ENCODE measurements around the gene MTURN. TPM values are rescaled to one million over a fixed set of nuclear protein-coding genes. Genes with fewer than 3 reads are reported as not detected.

MTURN gene
- total and polyA plus RNA-seq, 2 donors (not counting 3 experiments of a cell fraction or from before 2014, with no cell fraction given): 4.9 to 6.6 TPM

GRCh38 chr7:30201161-30201666 lies 66.4 kb downstream of the MTURN start:
- H3K4me1 ChIP-seq (ENCODE audit: control insufficient read depth, extremely low read depth, insufficient read depth, low read length): no peaks in the 10 kb centered on the region
- H2AFZ ChIP-seq (ENCODE audit: low read depth, low read length): no peak overlapping the region
- no peaks in the 10 kb centered on the region for H3K79me2 ChIP-seq (ENCODE audit: control insufficient read depth, insufficient read depth, low read length)
- H3K9me3 ChIP-seq (replicated peaks; ENCODE audit: control insufficient read depth, insufficient read depth, low read length): no peaks in the 10 kb centered on the region
- no peak overlapping the region for H3K4me3 ChIP-seq (replicated peaks in 1 of 3; ENCODE audit: insufficient read depth in 1 of 3, low read depth in 1 of 3, low read length in 3 of 3)
- H3K4me2 ChIP-seq (ENCODE audit: insufficient read depth, low read length): no peak overlapping the region
- no peaks in the 10 kb centered on the region for H3K36me3 ChIP-seq (ENCODE audit: control insufficient read depth in 2 of 2, extremely low read depth in 1 of 2, insufficient read depth in 2 of 2, low read length in 2 of 2)
- no peak overlapping the region for H3K27ac ChIP-seq (ENCODE audit: insufficient read depth, low read depth, low read length)
- H3K9me1 ChIP-seq (replicated peaks; ENCODE audit: control insufficient read depth, extremely low read depth, insufficient read depth, low read length): no peaks in the 10 kb centered on the region
- peaks cover 6 to 7% of the 10 kb centered on the region in 2 experiments for H3K27me3 ChIP-seq (ENCODE audit: control insufficient read depth in 2 of 2, insufficient read depth in 2 of 2, low read length in 2 of 2)
- DNase-seq (ENCODE audit: low read depth, low spot score): no peak
- ChIA-PET POLR2A (no interaction called here), CTCF (no interaction called here)
- dilution Hi-C loops (cut with MboI; ENCODE audit: extremely low pct_ligation_motif_present, low sequenced_read_pairs) (no loop called here), intact Hi-C loops (cut with micrococcal nuclease) (no loop called here)
- FAIRE-seq: no peak
- H4K20me1 ChIP-seq (replicated peaks; ENCODE audit: control insufficient read depth, extremely low read depth, insufficient read depth, low read length): no peaks in the 10 kb centered on the region
- no TSS peak for BruUV-seq (replicated peaks)
- TF ChIP-seq CTCF (IDR thresholded peaks at IDR 0.05; ENCODE audit: extremely low read depth in 1 of 2, insufficient read depth in 1 of 2, low read depth in 1 of 2, low read length in 2 of 2) (no peak), JUN (IDR thresholded peaks at IDR 0.05; ENCODE audit: borderline replicate concordance, insufficient read depth, insufficient read length, low read depth) (no peak), GATA2 (IDR thresholded peaks at IDR 0.05; ENCODE audit: insufficient read depth, insufficient read length, low read depth, low read length) (no peak), POLR2AphosphoS5 (IDR thresholded peaks at IDR 0.05; ENCODE audit: insufficient read depth, low read depth, low read length) (no peak), FOS (IDR thresholded peaks at IDR 0.05; ENCODE audit: borderline replicate concordance, insufficient read depth, low read length) (no peak), MYC (IDR thresholded peaks at IDR 0.05; ENCODE audit: low read depth, low read length) (no peak), MAX (IDR thresholded peaks at IDR 0.05; ENCODE audit: insufficient read depth, insufficient read length) (no peak)
- H3K9ac ChIP-seq (replicated peaks; ENCODE audit: extremely low read depth, insufficient read depth, low read length): no peak overlapping the region

Measured in endothelial cell of umbilical vein (primary cell).